Smooth muscle cell (in vitro differentiated cells): ENCODE data around the gene GRID1. TPM values are rescaled to one million over a fixed set of nuclear protein-coding genes. Genes with fewer than 3 reads are reported as not detected.

ENCODE experiments used
- DNase-seq: peaks from one replicate; lab custom pipeline; 2025; ENCODE audit not compliant: unreplicated experiment; lab: John Stamatoyannopoulos, UW
- H2AFZ ChIP-seq: fragments of 200-600 bp; sonication (generic); 2 replicates; pipeline ENCODE4 v1.6.0; 2016; ENCODE audit warnings: antibody characterized with exemption, low read depth, mild to moderate bottlenecking
- H3F3A ChIP-seq: fragments of 200-600 bp; sonication (generic); 2 replicates; pipeline ENCODE4 v1.6.0; 2017; ENCODE audit warnings: antibody characterized with exemption, low read depth
- H3K27ac ChIP-seq: fragments of 200-600 bp; sonication (generic); 2 replicates; pipeline ENCODE4 v1.5.1; 2016; ENCODE audit warnings: low read depth, mild to moderate bottlenecking
- H3K27me3 ChIP-seq: fragments of 200-600 bp; sonication (generic); 2 replicates; pipeline ENCODE4 v1.6.1; 2016; ENCODE audit warnings: low read depth, mild to moderate bottlenecking
- H3K36me3 ChIP-seq: fragments of 200-600 bp; sonication (generic); 2 replicates; pipeline ENCODE4 v1.5.1; 2016; ENCODE audit warnings: low read depth
- H3K4me1 ChIP-seq: fragments of 200-600 bp; sonication (generic); 2 replicates; pipeline ENCODE4 v1.5.1; 2016; ENCODE audit warnings: low read depth
- H3K4me2 ChIP-seq: fragments of 200-600 bp; sonication (generic); 2 replicates; pipeline ENCODE4 v1.6.0; 2016; ENCODE audit warnings: mild to moderate bottlenecking
- H3K4me3 ChIP-seq: fragments of 200-600 bp; sonication (generic); 2 replicates; pipeline ENCODE4 v1.5.1; 2016; ENCODE audit warnings: mild to moderate bottlenecking
- H3K79me2 ChIP-seq: fragments of 200-600 bp; sonication (generic); 2 replicates; pipeline ENCODE4 v1.6.0; 2016; ENCODE audit warnings: low read depth, mild to moderate bottlenecking
- H3K9ac ChIP-seq: fragments of 200-600 bp; sonication (generic); 2 replicates; pipeline ENCODE4 v1.6.0; 2016; ENCODE audit warnings: low read depth
- H3K9me3 ChIP-seq: fragments of 200-600 bp; sonication (generic); replicated peaks from 2 replicates; pipeline ENCODE4 v1.5.1; 2016; ENCODE audit warnings: low read depth
- H4K20me1 ChIP-seq: fragments of 200-600 bp; sonication (generic); 2 replicates; pipeline ENCODE4 v1.6.0; 2016; ENCODE audit warnings: low read depth
- CTCF ChIP-seq: fragments of 200-600 bp; sonication (generic); IDR thresholded peaks from 2 replicates; pipeline ENCODE4 v1.5.1; 2017; ENCODE audit warnings: borderline replicate concordance, mild to moderate bottlenecking, antibody characterized with exemption; ENCODE audit not compliant: insufficient read depth, poor library complexity, severe bottlenecking
- WGBS: methylation state at CpG from one replicate; pipeline ENCODE4 v1.1.7; 2016; ENCODE audit warnings: low lambda C conversion rate; 5-methylcytosine and 5-hydroxymethylcytosine counted together
- polyA plus RNA-seq: library from polyadenylated mRNA; unstranded; fragments of >200 nt; fragmentation: Nextera tagmentation; extraction: Ambion mirVana; gene quantifications from 2 replicates; pipeline ENCODE4 v1.2.1, GENCODE V29; 2016
- total RNA-seq: library from RNA; depleted of rRNA; stranded (reverse); fragments of >200 nt; gene quantifications from 2 replicates; pipeline ENCODE4 v1.2.3, GENCODE V29; 2014

GRID1 gene
- total and polyA plus RNA-seq, 2 experiments from 2014 or later: 4.4 to 7.4 TPM

GRCh38 chr10:86222687-86223086, 143.9 kb downstream of the GRID1 start:
- no peak for DNase-seq
- peaks cover 10% of the 10 kb centered on the region for H4K20me1 ChIP-seq
- no peak overlapping the region for H3K4me3 ChIP-seq
- no peaks in the 10 kb centered on the region for H3K27me3 ChIP-seq
- H3K4me2 ChIP-seq: no peak overlapping the region
- TF ChIP-seq CTCF: no peak
- H2AFZ ChIP-seq: no peak overlapping the region
- no peaks in the 10 kb centered on the region for H3K36me3 ChIP-seq
- no peaks in the 10 kb centered on the region for H3K9me3 ChIP-seq
- peaks cover 4% of the 10 kb centered on the region for H3K4me1 ChIP-seq
- no peaks in the 10 kb centered on the region for H3K79me2 ChIP-seq
- H3F3A ChIP-seq: no peaks in the 10 kb centered on the region
- 97% methylated on average over 3 of the region's 3 CpGs for WGBS
- no peak overlapping the region for H3K27ac ChIP-seq
- H3K9ac ChIP-seq: no peak overlapping the region

GRCh38 chr10:86222336-86222650, 144.3 kb downstream of the GRID1 start:
- Histone ChIP-seq H3K27me3 (no peaks in the 10 kb centered on the region), H3K36me3 (no peaks in the 10 kb centered on the region), H3K4me1 (peaks cover 4% of the 10 kb centered on the region), H3K9ac (no peak overlapping the region), H3K27ac (no peak overlapping the region), H4K20me1 (peaks cover 10% of the 10 kb centered on the region), H3K79me2 (no peaks in the 10 kb centered on the region), H3K9me3 (no peaks in the 10 kb centered on the region), H3F3A (no peaks in the 10 kb centered on the region), H3K4me3 (no peak overlapping the region), H2AFZ (no peak overlapping the region), H3K4me2 (no peak overlapping the region)
- 90% methylated on average over 4 of the region's 4 CpGs for WGBS
- DNase-seq: no peak
- no peak for TF ChIP-seq CTCF

GRCh38 chr10:86221442-86222335, 144.9 kb downstream of the GRID1 start:
- H3K4me3 ChIP-seq: no peak overlapping the region
- no peak overlapping the region for H3K27ac ChIP-seq
- H3K9ac ChIP-seq: no peak overlapping the region
- no peaks in the 10 kb centered on the region for H3K9me3 ChIP-seq
- no peaks in the 10 kb centered on the region for H3K79me2 ChIP-seq
- H3K36me3 ChIP-seq: no peaks in the 10 kb centered on the region
- H3K4me1 ChIP-seq: peaks cover 4% of the 10 kb centered on the region
- TF ChIP-seq CTCF: no peak
- WGBS: 90% methylated on average over 6 of the region's 7 CpGs
- no peak for DNase-seq
- H3F3A ChIP-seq: no peaks in the 10 kb centered on the region
- H4K20me1 ChIP-seq: peaks cover 15% of the 10 kb centered on the region
- H3K4me2 ChIP-seq: no peak overlapping the region
- no peaks in the 10 kb centered on the region for H3K27me3 ChIP-seq
- no peak overlapping the region for H2AFZ ChIP-seq

GRCh38 chr10:86220626-86221025, 146.0 kb downstream of the GRID1 start:
- no peak for TF ChIP-seq CTCF
- no peaks in the 10 kb centered on the region for H3K36me3 ChIP-seq
- H3K4me3 ChIP-seq: no peak overlapping the region
- no peak overlapping the region for H3K27ac ChIP-seq
- no peak overlapping the region for H3K4me2 ChIP-seq
- WGBS: 88% methylated on average over 6 of the region's 6 CpGs
- no peaks in the 10 kb centered on the region for H3F3A ChIP-seq
- no peak overlapping the region for H3K9ac ChIP-seq
- peaks cover 16% of the 10 kb centered on the region for H4K20me1 ChIP-seq
- DNase-seq: no peak
- H2AFZ ChIP-seq: no peak overlapping the region
- no peaks in the 10 kb centered on the region for H3K27me3 ChIP-seq
- H3K9me3 ChIP-seq: no peaks in the 10 kb centered on the region
- H3K4me1 ChIP-seq: peaks cover 4% of the 10 kb centered on the region
- H3K79me2 ChIP-seq: no peaks in the 10 kb centered on the region
